PFSK-1 (cell line): ENCODE results near the gene DCAF8.

Experiments
- FOXP2 ChIP-seq: optimal IDR thresholded peaks from 2 replicates; pipeline ENCODE3; 2011; ENCODE audit warnings: borderline replicate concordance, control low read depth, inconsistent platforms; ENCODE audit not compliant: insufficient read depth; ENCODE audit errors: extremely low read length, extremely low read depth
- POLR2AphosphoS5 ChIP-seq: IDR thresholded peaks from 2 replicates; pipeline ENCODE4 v1.6.1; 2012; ENCODE audit warnings: low read depth, mild to moderate bottlenecking, control low read depth, low read length, moderate library complexity
- SIN3A ChIP-seq: IDR thresholded peaks from 2 replicates; pipeline ENCODE4 v1.6.1; 2012; ENCODE audit warnings: mild to moderate bottlenecking, low read length, moderate library complexity, borderline replicate concordance; ENCODE audit not compliant: insufficient read depth
- TAF1 ChIP-seq: IDR thresholded peaks from 2 replicates; pipeline ENCODE4 v1.6.1; 2012; ENCODE audit warnings: low read length, control low read depth, borderline replicate concordance; ENCODE audit not compliant: insufficient read depth
- TF ChIP-seq, protein P1 (sequence below), 2 experiments: IDR thresholded peaks; 2 replicates each; pipeline versions ENCODE4 v1.6.1 to v1.8.0; 2011 to 2012; ENCODE audit warnings: low read depth in 2 of 2, low read length in 2 of 2, control low read depth in 1 of 2, inconsistent platforms in 1 of 2, mild to moderate bottlenecking in 1 of 2, moderate library complexity in 1 of 2; ENCODE audit not compliant: insufficient read depth in 1 of 2

Gene DCAF8

DNA sequence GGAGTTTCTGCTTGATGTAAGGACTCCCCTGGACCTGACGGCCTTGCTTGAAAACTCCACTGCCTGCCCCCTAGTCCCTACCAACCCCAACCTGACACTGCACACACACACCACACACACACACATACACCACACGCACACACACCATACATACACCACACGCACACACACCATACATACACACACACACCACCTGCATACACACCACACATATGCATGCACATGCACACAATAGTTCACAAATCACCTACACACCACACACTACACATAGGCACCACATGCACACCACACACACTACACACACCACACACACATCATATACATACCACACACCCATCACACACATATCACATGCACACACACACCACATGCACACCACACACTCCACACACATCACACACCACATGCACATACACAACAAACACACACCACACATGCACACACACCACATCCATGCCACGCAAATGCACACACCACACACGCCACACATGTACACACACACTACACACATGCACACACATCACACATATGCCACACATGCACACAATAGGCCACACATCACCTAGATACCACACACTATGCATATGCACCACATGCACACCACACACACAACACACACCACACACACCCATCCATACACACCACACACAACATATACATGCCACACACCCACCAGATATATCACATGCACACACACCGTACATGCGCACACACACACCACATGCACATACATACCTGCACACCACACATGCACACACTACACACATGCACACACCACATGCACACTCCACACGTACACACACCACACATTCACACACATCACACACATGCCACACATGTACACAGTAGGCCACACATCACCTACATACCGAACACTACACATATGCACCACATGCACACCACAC, 68.3 kb downstream of the DCAF8 start:
- TF ChIP-seq FOXP2 (no peak), TAF1 (no peak), SIN3A (no peak), POLR2AphosphoS5 (no peak)
- TF ChIP-seq, protein P1, sequence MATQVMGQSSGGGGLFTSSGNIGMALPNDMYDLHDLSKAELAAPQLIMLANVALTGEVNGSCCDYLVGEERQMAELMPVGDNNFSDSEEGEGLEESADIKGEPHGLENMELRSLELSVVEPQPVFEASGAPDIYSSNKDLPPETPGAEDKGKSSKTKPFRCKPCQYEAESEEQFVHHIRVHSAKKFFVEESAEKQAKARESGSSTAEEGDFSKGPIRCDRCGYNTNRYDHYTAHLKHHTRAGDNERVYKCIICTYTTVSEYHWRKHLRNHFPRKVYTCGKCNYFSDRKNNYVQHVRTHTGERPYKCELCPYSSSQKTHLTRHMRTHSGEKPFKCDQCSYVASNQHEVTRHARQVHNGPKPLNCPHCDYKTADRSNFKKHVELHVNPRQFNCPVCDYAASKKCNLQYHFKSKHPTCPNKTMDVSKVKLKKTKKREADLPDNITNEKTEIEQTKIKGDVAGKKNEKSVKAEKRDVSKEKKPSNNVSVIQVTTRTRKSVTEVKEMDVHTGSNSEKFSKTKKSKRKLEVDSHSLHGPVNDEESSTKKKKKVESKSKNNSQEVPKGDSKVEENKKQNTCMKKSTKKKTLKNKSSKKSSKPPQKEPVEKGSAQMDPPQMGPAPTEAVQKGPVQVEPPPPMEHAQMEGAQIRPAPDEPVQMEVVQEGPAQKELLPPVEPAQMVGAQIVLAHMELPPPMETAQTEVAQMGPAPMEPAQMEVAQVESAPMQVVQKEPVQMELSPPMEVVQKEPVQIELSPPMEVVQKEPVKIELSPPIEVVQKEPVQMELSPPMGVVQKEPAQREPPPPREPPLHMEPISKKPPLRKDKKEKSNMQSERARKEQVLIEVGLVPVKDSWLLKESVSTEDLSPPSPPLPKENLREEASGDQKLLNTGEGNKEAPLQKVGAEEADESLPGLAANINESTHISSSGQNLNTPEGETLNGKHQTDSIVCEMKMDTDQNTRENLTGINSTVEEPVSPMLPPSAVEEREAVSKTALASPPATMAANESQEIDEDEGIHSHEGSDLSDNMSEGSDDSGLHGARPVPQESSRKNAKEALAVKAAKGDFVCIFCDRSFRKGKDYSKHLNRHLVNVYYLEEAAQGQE (IDR thresholded peaks at IDR 0.05; ENCODE audit: insufficient read depth in 1 of 2, low read depth in 2 of 2, low read length in 2 of 2) = no peak

DNA sequence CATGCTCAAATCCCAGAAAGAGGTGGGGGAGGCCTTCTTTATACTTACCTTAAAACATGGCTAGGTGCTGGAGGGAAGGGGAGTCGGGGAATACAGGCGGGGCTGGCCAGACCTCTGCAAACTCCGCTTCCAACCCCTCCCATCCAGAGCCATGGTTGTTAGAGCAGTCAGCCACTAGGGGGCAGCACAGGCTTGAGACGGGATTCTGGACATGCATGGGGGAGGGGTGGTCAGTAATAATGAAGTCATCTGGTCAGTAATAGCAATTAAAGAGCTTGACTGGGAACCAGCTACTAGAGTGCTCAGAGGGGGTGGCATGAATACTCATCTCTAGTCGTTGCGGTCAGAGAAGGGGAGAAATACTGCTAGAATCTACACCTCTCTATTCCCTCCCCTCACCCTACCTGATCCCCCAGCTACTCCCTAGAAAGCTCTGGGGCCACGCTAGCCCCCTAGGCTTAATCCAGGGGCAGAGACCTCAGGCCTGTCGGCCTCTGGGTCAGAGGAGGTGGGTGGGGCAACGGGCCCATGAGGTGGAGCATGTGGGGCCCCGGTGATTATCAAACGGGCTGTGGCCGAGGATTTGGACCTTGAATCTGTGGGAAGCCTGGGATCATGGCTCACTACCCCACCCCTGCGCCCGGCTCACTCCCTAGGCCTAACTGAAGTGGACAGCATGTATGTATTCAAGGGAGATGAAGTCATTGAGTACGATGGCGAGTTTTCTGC, 69.1 kb downstream of the DCAF8 start:
- no peak for TF ChIP-seq TAF1
- TF ChIP-seq SIN3A = no peak
- TF ChIP-seq, protein P1 (IDR thresholded peaks at IDR 0.05; ENCODE audit: insufficient read depth in 1 of 2, low read depth in 2 of 2, low read length in 2 of 2) = no peak
- no peak for TF ChIP-seq POLR2AphosphoS5
- peak; percentile 25 for TF ChIP-seq FOXP2

DNA sequence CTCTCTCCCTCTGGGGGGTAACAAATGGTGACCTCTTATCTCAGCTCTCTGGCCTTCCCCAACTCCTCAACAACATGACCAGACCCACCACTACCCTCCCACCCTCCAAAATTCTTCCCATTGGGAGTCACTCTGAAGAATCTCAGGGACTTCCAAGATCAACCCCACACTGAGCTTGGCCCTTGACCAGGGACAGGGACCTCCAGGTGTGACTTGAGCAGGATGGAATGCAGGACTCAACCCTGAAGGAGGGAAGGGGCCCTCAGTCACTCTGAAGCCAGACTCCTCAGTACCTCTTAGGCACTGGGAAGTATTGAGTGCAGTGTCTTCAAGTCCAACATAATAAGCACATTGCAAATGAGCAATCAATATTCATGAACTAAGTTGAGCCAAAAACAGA, 70.1 kb downstream of the DCAF8 start:
- no peak for TF ChIP-seq POLR2AphosphoS5
- TF ChIP-seq, protein P1 (IDR thresholded peaks at IDR 0.05; ENCODE audit: insufficient read depth in 1 of 2, low read depth in 2 of 2, low read length in 2 of 2) = no peak
- TF ChIP-seq SIN3A = no peak
- no peak for TF ChIP-seq FOXP2
- TF ChIP-seq TAF1 = no peak

- no peak for TF ChIP-seq FOXP2
- TF ChIP-seq, protein P1 (IDR thresholded peaks at IDR 0.05; ENCODE audit: insufficient read depth in 1 of 2, low read depth in 2 of 2, low read length in 2 of 2) = no peak
- TF ChIP-seq POLR2AphosphoS5 = no peak
- no peak for TF ChIP-seq SIN3A
- no peak for TF ChIP-seq TAF1
Measured at GRCh38 chr1:160191756-160192155, 70.6 kb downstream of the DCAF8 start.
